NCI-H446 treated with DMSO at 0.1 percent for 48 hours (cell line): ENCODE measurements around the gene NTPCR.

Source experiments
- DNase-seq: peaks from one replicate; lab custom pipeline; 2025; lab: John Stamatoyannopoulos, UW

The NTPCR gene

GRCh38 chr1:233010146-233010545, 59.7 kb downstream of the NTPCR start:
- no peak for DNase-seq

GRCh38 chr1:233012021-233012420, 61.6 kb downstream of the NTPCR start:
- DNase-seq = no peak

- DNase-seq = no peak
Observed at GRCh38 chr1:233015965-233016364, 65.6 kb downstream of the NTPCR start.

- DNase-seq = no peak
Observed at GRCh38 chr1:233016798-233017197, 66.4 kb downstream of the NTPCR start.

GRCh38 chr1:233019083-233019482, 68.7 kb downstream of the NTPCR start:
- DNase-seq = no peak

- DNase-seq = no peak
Observed at GRCh38 chr1:233019778-233020325, 69.4 kb downstream of the NTPCR start.

GRCh38 chr1:233020426-233020825, 70.0 kb downstream of the NTPCR start:
- DNase-seq = no peak

- no peak for DNase-seq
Observed at GRCh38 chr1:233022246-233022645, 71.8 kb downstream of the NTPCR start.

GRCh38 chr1:233024199-233024598, 73.8 kb downstream of the NTPCR start:
- no peak for DNase-seq

GRCh38 chr1:233025157-233025556, 74.7 kb downstream of the NTPCR start:
- no peak for DNase-seq

- no peak for DNase-seq
Observed at GRCh38 chr1:233025567-233025966, 75.2 kb downstream of the NTPCR start.

GRCh38 chr1:233027046-233027445, 76.6 kb downstream of the NTPCR start:
- no peak for DNase-seq

GRCh38 chr1:233031521-233031920, 81.1 kb downstream of the NTPCR start:
- DNase-seq = no peak

- DNase-seq = no peak
Observed at GRCh38 chr1:233032916-233033315, 82.5 kb downstream of the NTPCR start.

GRCh38 chr1:233033361-233033760, 83.0 kb downstream of the NTPCR start:
- DNase-seq = no peak
